Right atrium auricular region (tissue), 2 donors: Measurements from ENCODE around the gene TF. TPM values are rescaled to one million over a fixed set of nuclear protein-coding genes. Genes with fewer than 3 reads are reported as not detected.
"Not testable (repeated sequence)": the region's sequence is repeated elsewhere in the genome, so short reads cannot be mapped to it uniquely, and the experiment has no call there.

Experiments used
- DNase-seq: peaks from one replicate; pipeline ENCODE4 v3.0.0-alpha.2; 2019; ENCODE audit warnings: low spot score
- H3K27ac ChIP-seq, 2 donors: fragments of 200-600 bp; sonication (generic); 1 replicate in 1 of 2; 2 replicates in 1 of 2; pipeline ENCODE4 v1.5.1; 2016 to 2019
- H3K27me3 ChIP-seq, 2 donors: fragments of 200-600 bp; sonication (generic); one replicate each; pipeline versions ENCODE4 v1.5.1 to v1.6.0; 2017 to 2019
- H3K36me3 ChIP-seq: fragments of 200-600 bp; sonication (generic); one replicate; pipeline ENCODE4 v1.5.1; 2016
- H3K4me1 ChIP-seq, 2 donors: fragments of 200-600 bp; sonication (generic); one replicate each; pipeline versions ENCODE4 v1.5.1 to v1.6.0; 2017 to 2019
- H3K4me3 ChIP-seq, 2 donors: fragments of 200-600 bp; sonication (generic); 1 replicate in 1 of 2; 2 replicates in 1 of 2; pipeline ENCODE4 v1.5.1; 2017 to 2019; ENCODE audit warnings: mild to moderate bottlenecking in 1 of 2, moderate library complexity in 1 of 2
- H3K9me3 ChIP-seq, 2 donors: fragments of 200-600 bp; sonication (generic); one replicate each; pipeline ENCODE4 v1.5.1; 2019
- total RNA-seq, 2 donors: library from RNA; depleted of rRNA; stranded (reverse); fragments of >200 nt; gene quantifications; one replicate each; pipeline ENCODE4 v1.1.0, GENCODE V29; 2016
- TF ChIP-seq, protein P1 (sequence below), 2 donors: fragments of 200-600 bp; sonication (generic); IDR thresholded peaks; one replicate each; pipeline ENCODE4 v1.5.1; 2019; ENCODE audit warnings: antibody characterized with exemption in 2 of 2

Gene TF
- total RNA-seq, 2 donors from 2014 or later, result 4.1 TPM; not detected in 1

- H3K27ac ChIP-seq, result no peak overlapping the region
- no peaks in the 10 kb centered on the region for H3K36me3 ChIP-seq
- no peaks in the 10 kb centered on the region for H3K27me3 ChIP-seq
- H3K4me1 ChIP-seq, result no peaks in the 10 kb centered on the region
- DNase-seq, result no peak
- TF ChIP-seq, protein P1, sequence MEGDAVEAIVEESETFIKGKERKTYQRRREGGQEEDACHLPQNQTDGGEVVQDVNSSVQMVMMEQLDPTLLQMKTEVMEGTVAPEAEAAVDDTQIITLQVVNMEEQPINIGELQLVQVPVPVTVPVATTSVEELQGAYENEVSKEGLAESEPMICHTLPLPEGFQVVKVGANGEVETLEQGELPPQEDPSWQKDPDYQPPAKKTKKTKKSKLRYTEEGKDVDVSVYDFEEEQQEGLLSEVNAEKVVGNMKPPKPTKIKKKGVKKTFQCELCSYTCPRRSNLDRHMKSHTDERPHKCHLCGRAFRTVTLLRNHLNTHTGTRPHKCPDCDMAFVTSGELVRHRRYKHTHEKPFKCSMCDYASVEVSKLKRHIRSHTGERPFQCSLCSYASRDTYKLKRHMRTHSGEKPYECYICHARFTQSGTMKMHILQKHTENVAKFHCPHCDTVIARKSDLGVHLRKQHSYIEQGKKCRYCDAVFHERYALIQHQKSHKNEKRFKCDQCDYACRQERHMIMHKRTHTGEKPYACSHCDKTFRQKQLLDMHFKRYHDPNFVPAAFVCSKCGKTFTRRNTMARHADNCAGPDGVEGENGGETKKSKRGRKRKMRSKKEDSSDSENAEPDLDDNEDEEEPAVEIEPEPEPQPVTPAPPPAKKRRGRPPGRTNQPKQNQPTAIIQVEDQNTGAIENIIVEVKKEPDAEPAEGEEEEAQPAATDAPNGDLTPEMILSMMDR (IDR thresholded peaks at IDR 0.05), result no peak
- H3K9me3 ChIP-seq, result no peaks in the 10 kb centered on the region
- H3K4me3 ChIP-seq, result no peak overlapping the region
These were observed 33.5 kb downstream of the TF start for GRCh38 chr3:133779626-133780203.

- DNase-seq, H3K27ac ChIP-seq, H3K9me3 ChIP-seq, H3K36me3 ChIP-seq, H3K4me1 ChIP-seq, H3K4me3 ChIP-seq, H3K27me3 ChIP-seq: not testable (repeated sequence)
These were observed 34.6 kb downstream of the TF start for GRCh38 chr3:133780756-133781155.

- Histone ChIP-seq H3K36me3 (no peaks in the 10 kb centered on the region), H3K4me3 (no peak overlapping the region), H3K27ac (no peak overlapping the region), H3K4me1 (no peaks in the 10 kb centered on the region), H3K27me3 (no peaks in the 10 kb centered on the region), H3K9me3 (no peaks in the 10 kb centered on the region)
- TF ChIP-seq, protein P1 (IDR thresholded peaks at IDR 0.05), result no peak
- no peak for DNase-seq
These were observed 35.4 kb downstream of the TF start for GRCh38 chr3:133781570-133781969.

DNA sequence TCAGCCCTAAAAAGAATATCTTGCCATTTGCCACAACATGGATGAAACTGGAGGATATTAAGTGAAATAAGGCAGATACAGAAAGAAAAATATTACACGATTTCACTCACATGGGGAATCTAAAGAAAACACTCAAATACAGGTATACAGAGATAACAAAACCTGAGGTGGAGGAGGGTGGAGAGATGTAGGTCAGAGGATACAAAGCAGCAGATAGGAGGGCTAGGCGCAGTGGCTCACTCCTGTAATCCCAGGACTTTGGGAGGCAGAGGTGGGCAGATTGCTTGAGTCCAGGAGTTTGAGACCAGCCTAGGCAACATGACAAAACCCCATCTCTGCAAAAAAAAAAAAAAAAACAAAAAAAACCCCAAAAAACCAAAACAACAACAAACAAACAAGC, 36.3 kb downstream of the TF start:
- DNase-seq, result no peak
- H3K4me3 ChIP-seq, result no peak overlapping the region
- H3K36me3 ChIP-seq, result no peaks in the 10 kb centered on the region
- no peak overlapping the region for H3K27ac ChIP-seq
- TF ChIP-seq, protein P1 (IDR thresholded peaks at IDR 0.05), result no peak
- no peaks in the 10 kb centered on the region for H3K4me1 ChIP-seq
- H3K27me3 ChIP-seq, result no peaks in the 10 kb centered on the region
- no peaks in the 10 kb centered on the region for H3K9me3 ChIP-seq

- Histone ChIP-seq H3K27me3 (no peaks in the 10 kb centered on the region), H3K4me1 (no peaks in the 10 kb centered on the region), H3K36me3 (no peaks in the 10 kb centered on the region), H3K9me3 (no peaks in the 10 kb centered on the region), H3K4me3 (no peak overlapping the region), H3K27ac (no peak overlapping the region)
- DNase-seq, result no peak
- TF ChIP-seq, protein P1 (IDR thresholded peaks at IDR 0.05), result no peak
These were observed 37.6 kb downstream of the TF start for GRCh38 chr3:133783762-133784161.

- Histone ChIP-seq H3K36me3 (no peaks in the 10 kb centered on the region), H3K4me1 (no peaks in the 10 kb centered on the region), H3K27ac (no peak overlapping the region), H3K4me3 (no peak overlapping the region), H3K9me3 (peaks cover 0 to 16% of the 10 kb centered on the region in 2 donors), H3K27me3 (no peaks in the 10 kb centered on the region)
- DNase-seq, result no peak
- TF ChIP-seq, protein P1 (IDR thresholded peaks at IDR 0.05), result no peak
These were observed 41.8 kb downstream of the TF start for GRCh38 chr3:133788024-133788423.
